Right ventricle myocardium inferior (tissue), 1 donor: ENCODE measurements around the gene LMAN2. TPM values are rescaled to one million over a fixed set of nuclear protein-coding genes. Genes with fewer than 3 reads are reported as not detected.
A peak's percentile ranks its signal among the peaks of the same experiment; 100 is the strongest.

Experiments
- ATAC-seq: fragments of 200-7000 bp; cut with Tn5 transposase; one replicate; pipeline ENCODE4 v1.9.1; 2020; ENCODE audit warnings: mild to moderate bottlenecking, moderate library complexity
- DNase-seq: peaks from one replicate; pipeline ENCODE4 v3.0.0; 2021; ENCODE audit errors: missing footprints
- intact Hi-C: fragments of 100-400 bp; cut with DNase I; formaldehyde crosslinking; loops from one replicate; pipeline ENCODE4 v1.11.0; 2022
- total RNA-seq: library from RNA; stranded (reverse); fragmentation: NEBNext Ultra II Directional; extraction: Animal tissue kit (Norgen Biotek cat#: 25700); gene quantifications from one replicate; pipeline ENCODE4 v1.2.1, GENCODE V29; 2021
- donor health status: DM: no; HTN: yes; CAD: no; lungs with severe emphysema.

Gene LMAN2
- total RNA-seq, 1 donor from 2014 or later = 72.3 TPM

- intact Hi-C loops = loop anchor here (5.0 kb wide), 2 partner anchors 64 to 191 kb away; no protein-coding TSS in a partner anchor
- ATAC-seq (peak; percentile 84), DNase-seq (peak; percentile 96)
These were observed 48.1 kb downstream of the LMAN2 start, which contains the start of the genes PRELID1 and RAB24 for GRCh38 chr5:177303121-177303924. PRELID1 (plus strand) TSS chr5:177303799; CDS start chr5:177303986, 187 bp downstream. RAB24 (minus strand) TSS chr5:177303719; CDS start chr5:177303288, 431 bp downstream.

DNA sequence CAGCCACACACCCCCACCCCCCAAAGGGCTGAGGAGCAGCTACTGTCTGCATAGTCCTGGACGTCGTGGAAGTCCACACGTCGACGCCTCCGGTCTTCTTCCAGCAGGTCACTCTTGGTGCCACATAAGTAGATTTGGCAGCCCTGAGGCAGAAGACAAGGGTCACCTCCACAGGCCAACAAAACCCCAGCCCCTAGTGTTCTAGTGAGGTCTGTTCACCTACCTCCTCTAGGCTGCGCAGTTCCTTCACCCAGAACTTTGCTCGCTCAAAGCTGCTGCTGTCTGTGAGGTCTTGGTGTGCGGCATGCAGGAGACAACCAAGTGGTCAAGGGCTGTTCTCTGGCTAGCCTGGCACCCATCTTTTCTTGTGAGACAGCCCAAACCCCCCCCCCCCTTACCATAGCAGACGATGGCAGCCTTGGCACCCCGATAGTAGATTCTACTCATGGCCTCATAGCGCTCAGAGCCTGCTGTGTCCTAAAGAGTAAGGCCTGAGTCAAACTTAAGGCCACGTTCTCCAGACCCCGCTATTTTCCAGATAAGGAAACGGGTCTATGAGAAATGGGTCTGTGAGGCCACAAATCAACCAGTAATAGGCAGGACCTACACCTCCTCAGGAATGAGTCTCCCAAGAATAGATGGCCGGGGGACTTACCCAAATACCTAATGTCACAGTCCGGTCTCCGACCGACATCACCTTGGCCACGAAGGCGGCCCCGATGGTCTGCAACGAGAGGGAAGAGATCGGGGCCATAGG is 48.9 kb downstream of the LMAN2 start:
- DNase-seq (no peak), ATAC-seq (no peak)
- intact Hi-C loops = loop anchor here (5.0 kb wide), 2 partner anchors 65 to 190 kb away; no protein-coding TSS in a partner anchor

DNA sequence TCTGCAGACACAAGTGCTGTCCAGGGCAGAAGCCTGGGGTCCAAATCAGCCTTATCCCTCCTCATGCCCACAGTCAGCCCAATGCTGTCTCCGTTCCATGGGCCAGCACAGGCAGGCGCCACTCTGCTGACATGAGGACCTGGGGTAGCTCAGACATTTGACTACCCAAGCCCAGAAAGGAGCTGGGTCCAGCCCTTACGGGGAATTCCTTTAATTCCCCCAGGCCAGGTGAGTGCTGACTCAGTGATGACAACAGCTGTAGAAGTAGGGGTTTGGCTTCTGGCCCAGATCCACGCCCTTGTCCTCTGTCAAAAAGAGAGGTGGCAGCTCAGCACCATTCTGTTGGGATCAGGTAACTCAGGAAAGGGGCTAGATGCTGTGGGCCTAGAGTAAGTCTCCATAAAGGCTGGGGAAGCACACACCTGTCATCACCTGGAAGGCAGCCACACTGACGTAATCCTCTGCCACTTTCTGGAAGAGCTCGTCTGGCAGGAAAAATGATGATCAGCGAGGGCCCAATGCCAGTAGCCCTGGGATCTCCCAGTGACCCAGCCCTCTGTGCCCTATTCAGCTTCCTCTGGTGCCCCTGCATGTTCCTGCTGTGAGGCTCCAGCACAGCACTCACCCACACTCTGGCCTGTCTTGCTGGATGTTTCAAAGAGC is 49.8 kb downstream of the LMAN2 start:
- ATAC-seq = no peak
- no peak for DNase-seq
- intact Hi-C loops = loop anchor here (5.0 kb wide), 2 partner anchors 66 to 189 kb away; no protein-coding TSS in a partner anchor

- DNase-seq (no peak), ATAC-seq (no peak)
- intact Hi-C loops = loop anchor here (5.0 kb wide), 2 partner anchors 66 to 189 kb away; no protein-coding TSS in a partner anchor
These were observed 50.5 kb downstream of the LMAN2 start for GRCh38 chr5:177300951-177301350.

DNA sequence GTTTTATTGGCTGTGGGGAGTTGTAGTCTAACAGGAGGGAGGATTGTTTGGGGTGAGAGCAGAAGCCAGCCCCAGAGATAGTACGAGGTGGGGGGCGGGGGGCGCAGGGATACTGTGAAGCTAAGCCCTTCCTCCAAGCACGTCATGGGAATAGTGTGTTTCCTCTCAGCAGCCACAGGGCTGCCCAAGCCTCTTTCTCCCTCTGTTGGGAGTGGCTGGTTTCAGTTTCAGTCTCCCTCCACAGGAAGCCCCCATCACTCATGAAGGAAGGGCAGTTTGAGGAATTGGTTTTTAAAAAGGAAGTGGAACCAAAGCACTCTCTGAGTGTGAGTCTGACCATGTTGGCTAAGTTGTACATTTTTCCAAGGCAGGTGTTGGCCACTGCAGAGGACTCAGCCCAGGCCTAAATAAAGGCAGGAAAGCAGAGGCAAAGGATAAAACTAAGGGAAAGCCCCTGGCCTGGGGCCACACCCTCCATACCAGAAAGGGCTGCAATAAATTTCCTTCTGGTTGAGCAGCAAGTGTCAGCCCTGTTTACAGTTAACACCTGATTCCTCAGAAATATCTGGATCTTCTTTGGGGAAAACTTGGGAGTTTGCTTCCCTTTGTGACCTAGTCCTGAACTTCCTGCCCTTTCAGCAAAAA is 51.1 kb downstream of the LMAN2 start:
- peak; percentile 87 for DNase-seq
- peak; percentile 35 for ATAC-seq
- intact Hi-C loops = loop anchor here (5.0 kb wide), 2 partner anchors 67 to 188 kb away; no protein-coding TSS in a partner anchor

- ATAC-seq (no peak), DNase-seq (no peak)
- intact Hi-C loops = loop anchor here (5.0 kb wide), 2 partner anchors 68 to 187 kb away; no protein-coding TSS in a partner anchor
These were observed 51.8 kb downstream of the LMAN2 start for GRCh38 chr5:177299697-177300096.

- ATAC-seq = no peak
- intact Hi-C loops = no loop called here
- DNase-seq = no peak
These were observed 53.5 kb downstream of the LMAN2 start for GRCh38 chr5:177297922-177298321.

- ATAC-seq = no peak
- DNase-seq = no peak
- intact Hi-C loops = no loop called here
These were observed 54.9 kb downstream of the LMAN2 start for GRCh38 chr5:177296581-177296980.

- ATAC-seq (no peak), DNase-seq (no peak)
- intact Hi-C loops = no loop called here
These were observed 55.5 kb downstream of the LMAN2 start for GRCh38 chr5:177295924-177296323.

DNA sequence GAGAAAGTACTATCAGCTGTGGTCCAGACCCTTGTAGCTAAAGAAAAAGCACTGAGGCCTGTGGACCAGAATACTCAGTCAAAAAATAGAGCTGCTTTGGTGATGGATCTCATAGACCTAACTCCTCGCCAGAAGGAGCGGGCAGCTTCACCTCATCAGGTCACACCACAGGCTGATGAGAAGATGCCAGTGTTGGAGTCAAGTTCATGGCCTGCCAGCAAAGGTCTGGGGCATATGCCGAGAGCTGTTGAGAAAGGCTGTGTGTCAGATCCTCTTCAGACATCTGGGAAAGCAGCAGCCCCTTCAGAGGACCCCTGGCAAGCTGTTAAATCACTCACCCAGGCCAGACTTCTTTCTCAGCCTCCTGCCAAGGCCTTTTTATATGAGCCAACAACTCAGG is 56.8 kb downstream of the LMAN2 start:
- intact Hi-C loops = no loop called here
- ATAC-seq = peak; percentile 79
- DNase-seq = no peak

DNA sequence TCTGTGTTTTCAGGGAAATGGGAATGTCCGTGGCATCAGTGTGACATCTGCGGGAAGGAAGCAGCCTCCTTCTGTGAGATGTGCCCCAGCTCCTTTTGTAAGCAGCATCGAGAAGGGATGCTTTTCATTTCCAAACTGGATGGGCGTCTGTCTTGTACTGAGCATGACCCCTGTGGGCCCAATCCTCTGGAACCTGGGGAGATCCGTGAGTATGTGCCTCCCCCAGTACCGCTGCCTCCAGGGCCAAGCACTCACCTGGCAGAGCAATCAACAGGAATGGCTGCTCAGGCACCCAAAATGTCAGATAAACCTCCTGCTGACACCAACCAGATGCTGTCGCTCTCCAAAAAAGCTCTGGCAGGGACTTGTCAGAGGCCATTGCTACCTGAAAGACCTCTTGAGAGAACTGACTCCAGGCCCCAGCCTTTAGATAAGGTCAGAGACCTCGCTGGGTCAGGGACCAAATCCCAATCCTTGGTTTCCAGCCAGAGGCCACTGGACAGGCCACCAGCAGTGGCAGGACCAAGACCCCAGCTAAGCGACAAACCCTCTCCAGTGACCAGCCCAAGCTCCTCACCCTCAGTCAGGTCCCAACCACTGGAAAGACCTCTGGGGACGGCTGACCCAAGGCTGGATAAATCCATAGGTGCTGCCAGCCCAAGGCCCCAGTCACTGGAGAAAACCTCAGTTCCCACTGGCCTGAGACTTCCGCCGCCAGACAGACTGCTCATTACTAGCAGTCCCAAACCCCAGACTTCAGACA is 57.5 kb downstream of the LMAN2 start:
- ATAC-seq (peak; percentile 12), DNase-seq (no peak)
- intact Hi-C loops = no loop called here

DNA sequence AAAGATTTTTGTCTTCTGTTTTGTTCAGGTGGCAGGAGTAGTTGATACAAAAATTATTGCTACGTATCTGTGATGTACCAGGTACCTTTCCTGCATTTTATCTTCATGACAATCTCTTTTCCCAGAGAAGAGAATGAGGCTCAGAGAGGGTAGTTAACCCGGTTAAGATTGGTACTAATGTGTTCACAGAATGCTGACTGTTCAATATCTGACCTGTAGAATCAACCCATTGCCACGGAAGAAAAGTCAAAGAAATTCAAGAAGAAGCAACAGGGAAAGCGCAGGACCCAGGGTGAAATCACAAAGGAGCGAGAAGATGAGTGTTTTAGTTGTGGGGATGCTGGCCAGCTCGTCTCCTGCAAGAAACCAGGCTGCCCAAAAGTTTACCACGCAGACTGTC is 59.7 kb downstream of the LMAN2 start:
- ATAC-seq (no peak), DNase-seq (no peak)
- intact Hi-C loops = no loop called here

GRCh38 chr5:177290816-177291596 is 60.5 kb downstream of the LMAN2 start:
- intact Hi-C loops = no loop called here
- no peak for DNase-seq
- no peak for ATAC-seq

DNA sequence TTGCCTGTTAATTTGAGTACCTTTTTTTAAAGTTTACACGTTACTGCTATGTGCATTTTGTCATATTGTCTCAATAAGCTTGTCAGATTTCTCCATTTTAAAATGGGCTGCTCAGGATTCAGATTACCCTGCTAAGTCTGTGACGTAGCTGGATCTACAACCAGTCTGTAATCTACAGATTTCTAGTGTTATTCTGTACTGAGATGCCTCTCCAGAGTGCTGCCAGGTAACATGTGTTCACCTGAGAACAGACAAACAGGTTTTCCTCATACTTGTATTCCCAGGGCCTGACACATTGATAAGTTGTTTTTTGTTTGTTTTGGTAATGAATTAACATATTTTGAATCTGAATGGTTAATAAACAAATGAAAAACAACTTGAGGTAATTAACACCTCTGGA is 63.3 kb downstream of the LMAN2 start:
- ATAC-seq (no peak), DNase-seq (no peak)
- intact Hi-C loops = no loop called here
